SK-N-SH (cell line): ENCODE results near the gene C1orf216. TPM values are rescaled to one million over a fixed set of nuclear protein-coding genes. Genes with fewer than 3 reads are reported as not detected.

ENCODE experiments used
- CTCF ChIA-PET: fragments of 300-600, 350-600 bp; formaldehyde crosslinking; extraction: SDS; loops from one replicate; lab custom pipeline; 2021; lab: Yijun Ruan, JAX
- POLR2A ChIA-PET: fragments of 350-600 bp; sonication (Branson Sonifier 250); formaldehyde crosslinking; extraction: SDS; loops from one replicate; lab custom pipeline; 2020; ENCODE audit warnings: antibody characterized with exemption, inconsistent platforms; lab: Yijun Ruan, JAX
- DNase-seq: peaks from one replicate; pipeline ENCODE4 v3.0.0; 2012
- H2AFZ ChIP-seq: fragments of 200-600 bp; sonication (generic); 2 replicates; pipeline ENCODE4 v1.8.1; 2016; ENCODE audit warnings: antibody characterized with exemption, mild to moderate bottlenecking, low read depth
- H3F3A ChIP-seq: fragments of 200-600 bp; sonication (generic); replicated peaks from 2 replicates; pipeline ENCODE3; 2016; ENCODE audit warnings: antibody characterized with exemption, mild to moderate bottlenecking; ENCODE audit not compliant: insufficient read depth
- H3K27ac ChIP-seq, 2 experiments: fragments of 200-500 bp in 1 of 2; fragments of 200-600 bp in 1 of 2; sonication (Bioruptor generic) in 1 of 2; sonication (generic), shearing (Covaris generic) in 1 of 2; 2 replicates each; pipeline versions ENCODE4 v1.5.1 to v1.6.1; 2014 to 2016; ENCODE audit warnings: low read depth in 2 of 2, inconsistent platforms in 1 of 2, low read length in 1 of 2, mild to moderate bottlenecking in 1 of 2, mixed read lengths in 1 of 2
- H3K27me3 ChIP-seq: fragments of 200-600 bp; sonication (generic), shearing (Covaris generic); 2 replicates; pipeline ENCODE4 v1.6.1; 2016; ENCODE audit warnings: mixed run types; ENCODE audit not compliant: insufficient read depth
- H3K36me3 ChIP-seq, 2 experiments: fragments of 200-500 bp in 1 of 2; fragments of 200-600 bp in 1 of 2; sonication (Bioruptor generic) in 1 of 2; sonication (generic) in 1 of 2; replicated peaks in 1 of 2; 2 replicates each; pipeline versions ENCODE3 to v1.5.1; 2014 to 2016; ENCODE audit warnings: low read length in 1 of 2, mild to moderate bottlenecking in 1 of 2; ENCODE audit not compliant: insufficient read depth in 2 of 2, control insufficient read depth in 1 of 2
- H3K4me1 ChIP-seq, 2 experiments: fragments of 200-500 bp in 1 of 2; fragments of 200-600 bp in 1 of 2; sonication (Bioruptor generic) in 1 of 2; sonication (generic), shearing (Covaris generic) in 1 of 2; 2 replicates each; pipeline versions ENCODE4 v1.5.1 to v1.6.1; 2014 to 2016; ENCODE audit warnings: low read depth in 1 of 2, low read length in 1 of 2, mixed run types in 1 of 2; ENCODE audit not compliant: insufficient read depth in 2 of 2, control insufficient read depth in 1 of 2
- H3K4me2 ChIP-seq: fragments of 200-600 bp; sonication (generic), shearing (Covaris generic); 2 replicates; pipeline ENCODE4 v1.6.1; 2017; ENCODE audit warnings: mixed run types
- H3K4me3 ChIP-seq, 2 experiments: fragments of 200-500 bp in 1 of 2; fragments of 200-600 bp in 1 of 2; sonication (Bioruptor generic) in 1 of 2; sonication (generic), shearing (Covaris generic) in 1 of 2; 2 replicates each; pipeline versions ENCODE4 v1.5.1 to v1.8.1; 2014 to 2016; ENCODE audit warnings: low read depth in 2 of 2, inconsistent platforms in 1 of 2, low read length in 1 of 2, mild to moderate bottlenecking in 1 of 2, mixed read lengths in 1 of 2, moderate library complexity in 1 of 2
- H3K79me2 ChIP-seq: fragments of 200-600 bp; sonication (generic); 2 replicates; pipeline ENCODE4 v1.8.1; 2017; ENCODE audit warnings: mild to moderate bottlenecking; ENCODE audit not compliant: insufficient read depth
- H3K9ac ChIP-seq: fragments of 200-600 bp; sonication (generic); 2 replicates; pipeline ENCODE4 v1.6.1; 2017; ENCODE audit warnings: mixed run types
- H3K9me2 ChIP-seq: fragments of 200-600 bp; sonication (generic); 2 replicates; pipeline ENCODE4 v1.6.1; 2017; ENCODE audit warnings: mixed run types
- H3K9me3 ChIP-seq: fragments of 200-600 bp; sonication (generic); 2 replicates; pipeline ENCODE4 v1.6.1; 2017; ENCODE audit warnings: mixed run types, mild to moderate bottlenecking, moderate library complexity
- H4K20me1 ChIP-seq: fragments of 200-600 bp; sonication (generic); 2 replicates; pipeline ENCODE4 v1.6.1; 2017; ENCODE audit warnings: mild to moderate bottlenecking, mixed run types; ENCODE audit not compliant: insufficient read depth
- FOSL2 ChIP-seq: IDR thresholded peaks from 2 replicates; pipeline ENCODE4 v1.4.0; 2012; ENCODE audit warnings: low read depth, mild to moderate bottlenecking, moderate library complexity, borderline replicate concordance
- FOXJ3 ChIP-seq: sonication (generic); formaldehyde crosslinking; IDR thresholded peaks from 2 replicates; pipeline ENCODE4 v1.5.1; 2020; ENCODE audit warnings: mild to moderate bottlenecking, missing genetic modification reagents
- FOXM1 ChIP-seq: IDR thresholded peaks from 2 replicates; pipeline ENCODE4 v1.4.0; 2012; ENCODE audit warnings: low read depth, mild to moderate bottlenecking
- GATA2 ChIP-seq: sonication (generic); formaldehyde crosslinking; IDR thresholded peaks from 2 replicates; pipeline ENCODE4 v1.5.0; 2020; ENCODE audit warnings: mild to moderate bottlenecking, missing genetic modification reagents
- MAX ChIP-seq: IDR thresholded peaks from 2 replicates; pipeline ENCODE4 v1.4.0; 2012; ENCODE audit warnings: low read depth
- MEF2A ChIP-seq: IDR thresholded peaks from 2 replicates; pipeline ENCODE4 v1.4.0; 2012; ENCODE audit warnings: low read depth, borderline replicate concordance
- POLR2AphosphoS5 ChIP-seq: IDR thresholded peaks from 2 replicates; pipeline ENCODE4 v1.6.1; 2012; ENCODE audit warnings: low read depth, low read length
- RCOR1 ChIP-seq: fragments of 150-350 bp; IDR thresholded peaks from 2 replicates; pipeline ENCODE4 v1.6.1; 2017; ENCODE audit warnings: antibody characterized with exemption, low read length
- RXRA ChIP-seq: IDR thresholded peaks from 2 replicates; pipeline ENCODE4 v1.4.0; 2012; ENCODE audit warnings: low read depth, mild to moderate bottlenecking, borderline replicate concordance
- TEAD4 ChIP-seq: IDR thresholded peaks from 2 replicates; pipeline ENCODE4 v1.4.0; 2012; ENCODE audit warnings: mild to moderate bottlenecking, borderline replicate concordance; ENCODE audit not compliant: insufficient read depth
- WGBS: methylation state at CpG from one replicate; pipeline ENCODE4 v1.1.6; 2017; ENCODE audit warnings: low lambda C conversion rate; 5-methylcytosine and 5-hydroxymethylcytosine counted together
- polyA plus RNA-seq, 3 experiments: library from polyadenylated mRNA; depleted of rRNA; stranded (reverse); fragments of >200 nt; gene quantifications; 2 replicates each; pipeline ENCODE4 v1.2.3, GENCODE V29; 2012
- TF ChIP-seq, protein P1 (sequence below): fragments of 200-600 bp; sonication (generic); IDR thresholded peaks from 2 replicates; pipeline ENCODE4 v1.6.1; 2017; ENCODE audit warnings: antibody characterized with exemption, mild to moderate bottlenecking, moderate library complexity
- TF ChIP-seq, protein P2 (sequence below): IDR thresholded peaks from 2 replicates; pipeline ENCODE4; 2012

The C1orf216 gene
- polyA plus RNA-seq, 1 of the 3 experiments (the other 2 are of a cell fraction), result 20.0 TPM

GRCh38 chr1:35748326-35748725 lies 29.6 kb upstream of the C1orf216 start:
- peaks cover 9% of the 10 kb centered on the region in 2 experiments for H3K36me3 ChIP-seq
- no peak overlapping the region for H2AFZ ChIP-seq
- 74% methylated on average over 3 of the region's 3 CpGs for WGBS
- H3K4me1 ChIP-seq, result no peaks in the 10 kb centered on the region
- H3K4me3 ChIP-seq, result no peak overlapping the region
- H3K4me2 ChIP-seq, result no peak overlapping the region
- TF ChIP-seq RCOR1 (no peak), POLR2AphosphoS5 (no peak), MEF2A (no peak), GATA2 (CRISPR knock-in tag) (no peak), FOSL2 (no peak), FOXJ3 (CRISPR knock-in tag) (no peak), FOXM1 (no peak), MAX (no peak), RXRA (no peak)
- TF ChIP-seq, protein P1, sequence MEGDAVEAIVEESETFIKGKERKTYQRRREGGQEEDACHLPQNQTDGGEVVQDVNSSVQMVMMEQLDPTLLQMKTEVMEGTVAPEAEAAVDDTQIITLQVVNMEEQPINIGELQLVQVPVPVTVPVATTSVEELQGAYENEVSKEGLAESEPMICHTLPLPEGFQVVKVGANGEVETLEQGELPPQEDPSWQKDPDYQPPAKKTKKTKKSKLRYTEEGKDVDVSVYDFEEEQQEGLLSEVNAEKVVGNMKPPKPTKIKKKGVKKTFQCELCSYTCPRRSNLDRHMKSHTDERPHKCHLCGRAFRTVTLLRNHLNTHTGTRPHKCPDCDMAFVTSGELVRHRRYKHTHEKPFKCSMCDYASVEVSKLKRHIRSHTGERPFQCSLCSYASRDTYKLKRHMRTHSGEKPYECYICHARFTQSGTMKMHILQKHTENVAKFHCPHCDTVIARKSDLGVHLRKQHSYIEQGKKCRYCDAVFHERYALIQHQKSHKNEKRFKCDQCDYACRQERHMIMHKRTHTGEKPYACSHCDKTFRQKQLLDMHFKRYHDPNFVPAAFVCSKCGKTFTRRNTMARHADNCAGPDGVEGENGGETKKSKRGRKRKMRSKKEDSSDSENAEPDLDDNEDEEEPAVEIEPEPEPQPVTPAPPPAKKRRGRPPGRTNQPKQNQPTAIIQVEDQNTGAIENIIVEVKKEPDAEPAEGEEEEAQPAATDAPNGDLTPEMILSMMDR, result no peak
- TF ChIP-seq, protein P2, sequence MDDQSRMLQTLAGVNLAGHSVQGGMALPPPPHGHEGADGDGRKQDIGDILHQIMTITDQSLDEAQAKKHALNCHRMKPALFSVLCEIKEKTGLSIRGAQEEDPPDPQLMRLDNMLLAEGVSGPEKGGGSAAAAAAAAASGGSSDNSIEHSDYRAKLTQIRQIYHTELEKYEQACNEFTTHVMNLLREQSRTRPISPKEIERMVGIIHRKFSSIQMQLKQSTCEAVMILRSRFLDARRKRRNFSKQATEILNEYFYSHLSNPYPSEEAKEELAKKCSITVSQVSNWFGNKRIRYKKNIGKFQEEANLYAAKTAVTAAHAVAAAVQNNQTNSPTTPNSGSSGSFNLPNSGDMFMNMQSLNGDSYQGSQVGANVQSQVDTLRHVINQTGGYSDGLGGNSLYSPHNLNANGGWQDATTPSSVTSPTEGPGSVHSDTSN, result no peak
- no peaks in the 10 kb centered on the region for H4K20me1 ChIP-seq
- no peaks in the 10 kb centered on the region for H3K9me2 ChIP-seq
- H3K79me2 ChIP-seq, result peaks cover 4% of the 10 kb centered on the region; the same call in 1 of the 2 replicates
- no peak overlapping the region for H3K27ac ChIP-seq
- no peaks in the 10 kb centered on the region for H3F3A ChIP-seq
- H3K9ac ChIP-seq, result no peak overlapping the region
- no peaks in the 10 kb centered on the region for H3K27me3 ChIP-seq
- H3K9me3 ChIP-seq, result no peaks in the 10 kb centered on the region
- DNase-seq, result no peak
- ChIA-PET POLR2A (no interaction called here), CTCF (interaction anchor here (1.4 to 14.5 kb wide), 3 partner anchors 22 to 179 kb away, joined by 4 to 116 read pairs (median 4); no protein-coding TSS in a partner anchor)

DNA sequence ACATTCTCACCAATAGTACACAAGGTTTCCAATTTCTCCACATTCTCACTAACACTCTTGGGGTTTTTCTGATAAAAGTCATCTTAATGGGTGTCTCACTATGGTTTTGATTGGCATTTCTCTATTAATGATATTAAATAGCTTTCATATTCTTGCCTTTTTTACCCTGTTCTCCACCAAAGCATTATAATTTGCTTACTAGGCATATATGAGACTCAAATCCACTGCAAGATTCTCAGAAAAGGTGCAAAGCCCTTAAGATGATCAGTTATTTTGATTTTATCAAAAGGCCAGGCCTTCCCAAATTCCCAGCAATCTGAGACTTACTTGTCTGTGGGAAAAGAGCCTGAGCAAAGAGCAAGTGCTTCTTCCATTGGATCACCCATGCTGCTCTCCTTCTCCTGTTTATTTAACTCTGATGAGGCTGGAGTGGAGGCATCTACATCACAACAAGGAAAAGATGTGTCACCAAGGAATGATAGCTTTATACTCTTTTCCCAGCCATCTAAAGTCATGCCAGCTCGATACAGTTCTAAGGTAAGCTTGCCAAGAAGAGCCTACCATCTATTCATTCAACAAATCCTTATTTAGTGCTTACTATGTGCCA lies 26.5 kb upstream of the C1orf216 start:
- peak overlapping the region in 1 of 2 experiments; percentile 38; a peak in 1 of 4 replicates for H3K27ac ChIP-seq
- peaks cover 2 to 17% of the 10 kb centered on the region in 2 experiments for H3K36me3 ChIP-seq
- no peaks in the 10 kb centered on the region for H4K20me1 ChIP-seq
- H3K79me2 ChIP-seq, result no peaks in the 10 kb centered on the region
- POLR2A ChIA-PET, result no interaction called here
- DNase-seq, result no peak
- no peak overlapping the region for H3K9ac ChIP-seq
- H3K4me3 ChIP-seq, result no peak overlapping the region
- H3K4me2 ChIP-seq, result no peak overlapping the region
- no peaks in the 10 kb centered on the region for H3F3A ChIP-seq
- CTCF ChIA-PET, result interaction anchor here (0.8 to 14.5 kb wide), 8 partner anchors 11 to 180 kb away, joined by 3 to 116 read pairs (median 4); no protein-coding TSS in a partner anchor
- no peaks in the 10 kb centered on the region for H3K9me2 ChIP-seq
- no peaks in the 10 kb centered on the region for H3K27me3 ChIP-seq
- 100% methylated on average over 1 of the region's 1 CpG for WGBS
- TF ChIP-seq TEAD4, result no peak
- TF ChIP-seq, protein P2, result no peak
- no peak overlapping the region for H2AFZ ChIP-seq
- H3K4me1 ChIP-seq, result no peaks in the 10 kb centered on the region
- H3K9me3 ChIP-seq, result no peaks in the 10 kb centered on the region
